NCI-H146 treated with DMSO at 0.1 percent for 48 hours (cell line): ENCODE measurements around the gene OIT3.

ENCODE experiments used
- DNase-seq: peaks from one replicate; lab custom pipeline; 2025; ENCODE audit not compliant: unreplicated experiment; lab: John Stamatoyannopoulos, UW

OIT3 gene

GRCh38 chr10:72951760-72952159, 58.2 kb downstream of the OIT3 start:
- no peak for DNase-seq

GRCh38 chr10:72952189-72952588, 58.6 kb downstream of the OIT3 start:
- DNase-seq = no peak

GRCh38 chr10:72952642-72953158, 59.2 kb downstream of the OIT3 start:
- no peak for DNase-seq

GRCh38 chr10:72953687-72954086, 60.1 kb downstream of the OIT3 start:
- DNase-seq = no peak

- no peak for DNase-seq
Observed at GRCh38 chr10:72954230-72954595, 60.7 kb downstream of the OIT3 start.

GRCh38 chr10:72954596-72955554, 61.3 kb downstream of the OIT3 start, which contains the start of gene PLA2G12B:
PLA2G12B (minus strand) TSS chr10:72954806; CDS start chr10:72954685, 121 bp downstream.
- DNase-seq = no peak

GRCh38 chr10:72956001-72956400, 62.5 kb downstream of the OIT3 start:
- no peak for DNase-seq

GRCh38 chr10:72976886-72977285, 83.3 kb downstream of the OIT3 start:
- DNase-seq = no peak

GRCh38 chr10:72979709-72980108, 86.2 kb downstream of the OIT3 start:
- no peak for DNase-seq

GRCh38 chr10:72980348-72980747, 86.8 kb downstream of the OIT3 start:
- no peak for DNase-seq

GRCh38 chr10:72981028-72981881, 87.7 kb downstream of the OIT3 start:
- DNase-seq = no peak

- no peak for DNase-seq
Observed at GRCh38 chr10:72981882-72982529, 88.5 kb downstream of the OIT3 start.
